Inflammatory macrophage treated with lipopolysaccharide for 4 hours (primary cell): ENCODE data around the gene SIRT7.

Experiments used
- DNase-seq: peaks from one replicate; pipeline ENCODE4 v3.0.0-alpha.2; 2020

Gene SIRT7

GRCh38 chr17:81885454-81885853 lies 32.5 kb downstream of the SIRT7 start:
- no peak for DNase-seq

DNA sequence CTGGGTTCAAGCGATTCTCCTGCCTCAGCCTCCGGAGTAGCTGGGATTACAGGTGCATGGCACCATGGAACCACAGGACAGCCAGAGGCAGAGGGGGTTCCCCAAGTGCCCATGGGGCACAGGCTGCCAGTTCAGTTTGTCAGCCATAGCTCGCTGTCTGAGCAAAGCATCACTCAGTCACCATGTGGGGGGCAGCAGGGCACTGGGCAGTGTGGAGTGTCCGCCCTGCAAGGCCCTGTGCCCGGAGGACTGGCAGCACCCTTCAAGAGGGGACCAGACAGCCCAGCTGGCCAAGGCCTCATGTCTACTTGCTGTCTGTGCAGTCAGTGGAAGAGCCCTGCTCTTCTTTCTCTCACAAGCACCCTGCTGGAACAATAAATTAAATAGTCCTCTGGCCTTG lies 33.0 kb downstream of the SIRT7 start:
- no peak for DNase-seq

- DNase-seq, result no peak
These were observed 33.5 kb downstream of the SIRT7 start for GRCh38 chr17:81884520-81884919.

DNA sequence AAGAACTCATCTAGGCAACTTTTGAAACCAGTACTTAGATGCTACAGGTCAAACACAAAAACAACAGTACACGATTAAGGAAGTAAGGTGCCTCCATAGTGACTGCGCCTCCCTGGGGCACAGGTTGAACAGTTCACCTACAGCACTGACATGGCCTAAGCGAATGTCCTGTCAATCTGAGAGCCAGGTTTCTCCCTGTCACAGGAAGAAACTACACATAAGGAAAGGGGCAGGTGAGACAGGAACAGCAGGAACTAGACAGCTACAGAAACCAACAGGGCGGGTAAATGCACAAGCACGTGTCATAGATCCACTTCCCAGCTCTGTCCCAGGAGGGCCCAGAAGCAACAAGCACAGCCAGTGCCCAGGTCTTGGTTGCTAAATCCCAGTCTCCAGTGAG lies 38.9 kb downstream of the SIRT7 start:
- no peak for DNase-seq

DNA sequence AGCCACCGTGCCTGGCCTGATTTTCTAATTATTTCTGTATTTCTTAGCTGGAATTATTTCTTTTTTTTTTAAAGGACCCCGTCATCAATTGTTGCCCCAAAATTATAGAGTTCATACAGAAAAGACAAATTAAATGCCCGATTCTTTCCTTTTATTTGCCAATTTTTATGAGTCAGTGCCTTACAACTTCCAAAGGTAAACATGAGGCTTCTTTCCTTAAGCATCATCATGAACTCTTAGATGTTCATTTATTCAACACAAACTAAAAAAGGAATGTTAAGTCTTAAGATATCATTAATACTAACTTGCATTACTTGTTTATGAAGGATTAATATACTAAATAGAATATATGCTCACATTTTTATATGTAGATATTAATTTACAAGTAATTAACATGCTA lies 39.7 kb downstream of the SIRT7 start:
- DNase-seq, result no peak

DNA sequence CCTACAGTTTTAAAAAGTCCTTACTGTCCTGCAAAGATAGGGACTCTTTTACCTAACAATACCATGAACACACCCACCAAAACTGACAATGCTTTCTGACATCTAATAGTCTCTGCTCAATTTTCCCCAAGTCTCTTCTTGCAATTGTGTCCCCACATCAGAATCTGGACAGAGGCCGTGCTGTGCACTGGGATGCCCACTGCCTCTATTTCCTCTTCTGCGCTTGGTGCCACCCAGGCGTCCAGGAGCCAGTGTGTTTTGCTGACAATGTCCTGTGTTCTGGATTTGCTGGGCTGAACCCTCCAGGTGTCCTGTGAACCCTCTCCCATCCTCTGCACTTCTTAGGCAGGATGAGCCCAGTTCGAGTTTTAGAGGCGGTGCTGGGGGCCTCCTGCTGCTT lies 40.4 kb downstream of the SIRT7 start:
- no peak for DNase-seq

DNA sequence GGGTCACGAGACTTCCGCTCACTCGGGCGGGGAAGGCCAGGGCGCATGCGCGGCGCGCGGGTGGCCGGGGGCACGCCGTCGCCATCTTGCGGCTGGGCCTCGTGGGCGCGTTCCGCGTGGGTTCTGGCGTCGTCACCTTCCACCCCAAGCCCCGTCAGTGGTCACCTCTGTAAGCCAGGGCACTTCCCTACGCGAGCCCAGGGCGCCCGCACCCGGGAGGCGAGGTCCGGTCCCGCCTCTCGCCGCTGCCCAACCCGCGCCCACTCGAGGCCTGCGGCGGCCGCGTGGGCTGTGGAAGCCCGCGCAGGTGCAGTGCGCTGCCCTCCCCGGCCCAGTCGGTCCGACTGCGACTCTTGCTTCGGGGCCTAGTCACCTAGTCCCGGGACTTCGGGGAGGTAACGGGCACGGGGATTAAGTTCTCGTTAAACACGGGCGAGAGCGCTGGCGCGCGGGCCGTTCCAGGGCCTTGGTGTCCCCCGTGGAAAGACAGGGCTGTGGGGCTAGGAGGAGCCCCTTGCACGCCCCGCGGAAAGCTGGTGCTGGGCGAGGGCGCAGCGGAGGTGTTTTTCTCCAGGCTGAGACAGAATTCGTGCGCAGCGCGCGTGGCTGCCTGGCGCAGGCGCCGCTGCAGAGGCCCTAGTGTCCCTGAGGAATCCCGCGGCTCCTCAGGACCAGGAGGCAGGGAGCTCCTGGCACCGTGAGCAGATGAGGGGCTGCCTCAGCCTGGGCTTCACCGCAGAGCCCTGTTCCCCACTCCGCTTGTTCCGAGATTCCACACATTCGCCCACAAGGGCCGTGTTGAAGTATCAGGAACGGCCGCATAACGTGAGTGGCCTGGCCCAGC lies 46.4 kb downstream of the SIRT7 start:
- peak; percentile 94 for DNase-seq

- no peak for DNase-seq
These were observed 47.0 kb downstream of the SIRT7 start, which contains the start of gene ARHGDIA for GRCh38 chr17:81870981-81871386. Gene ARHGDIA, minus strand, starts transcription at chr17:81871337. Its CDS starts 1,407 bp downstream, at chr17:81869930.

DNA sequence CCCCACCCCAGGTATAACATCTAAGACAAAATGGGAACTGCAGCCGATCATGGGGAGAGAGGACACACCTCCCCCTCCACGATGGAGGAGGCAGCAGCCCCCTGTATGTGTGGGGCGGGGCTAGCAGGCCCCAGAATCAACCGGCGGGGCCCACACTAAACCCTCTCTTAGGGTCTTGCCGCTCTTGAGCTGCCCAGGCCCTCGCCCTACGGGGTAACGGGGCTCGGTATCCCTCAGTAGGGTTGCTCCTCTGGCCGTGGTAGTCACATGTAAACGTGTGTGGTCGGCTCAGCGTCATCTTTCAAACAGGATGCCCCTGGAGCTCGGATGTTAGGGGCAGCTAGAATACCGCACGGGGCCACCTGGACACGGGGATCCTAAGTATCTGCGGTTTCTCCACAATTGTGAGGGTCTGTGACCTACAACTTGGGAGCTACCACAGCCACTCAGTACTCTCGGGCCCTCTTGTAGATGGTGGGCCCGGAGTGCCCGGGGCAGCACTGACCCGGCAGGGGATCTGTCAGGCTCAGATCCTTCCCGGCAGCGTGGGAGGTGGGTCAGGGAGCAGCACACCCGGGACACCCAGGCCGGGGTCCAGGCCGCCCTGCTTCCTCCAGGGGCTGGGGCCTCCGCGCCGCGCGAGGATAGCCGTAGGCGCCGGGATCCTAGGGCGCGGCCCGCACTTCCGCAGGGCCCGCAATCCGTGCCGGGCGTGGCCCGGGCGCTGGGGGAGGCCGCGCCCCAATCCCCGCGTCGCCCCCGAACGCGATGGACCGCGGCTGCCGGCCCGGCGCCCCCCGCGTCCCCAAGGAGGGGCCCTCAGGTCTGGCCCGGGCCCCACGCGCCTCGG lies 47.6 kb downstream of the SIRT7 start:
- DNase-seq, result peak; percentile 54

GRCh38 chr17:81869221-81870130 lies 48.5 kb downstream of the SIRT7 start:
- DNase-seq, result no peak

DNA sequence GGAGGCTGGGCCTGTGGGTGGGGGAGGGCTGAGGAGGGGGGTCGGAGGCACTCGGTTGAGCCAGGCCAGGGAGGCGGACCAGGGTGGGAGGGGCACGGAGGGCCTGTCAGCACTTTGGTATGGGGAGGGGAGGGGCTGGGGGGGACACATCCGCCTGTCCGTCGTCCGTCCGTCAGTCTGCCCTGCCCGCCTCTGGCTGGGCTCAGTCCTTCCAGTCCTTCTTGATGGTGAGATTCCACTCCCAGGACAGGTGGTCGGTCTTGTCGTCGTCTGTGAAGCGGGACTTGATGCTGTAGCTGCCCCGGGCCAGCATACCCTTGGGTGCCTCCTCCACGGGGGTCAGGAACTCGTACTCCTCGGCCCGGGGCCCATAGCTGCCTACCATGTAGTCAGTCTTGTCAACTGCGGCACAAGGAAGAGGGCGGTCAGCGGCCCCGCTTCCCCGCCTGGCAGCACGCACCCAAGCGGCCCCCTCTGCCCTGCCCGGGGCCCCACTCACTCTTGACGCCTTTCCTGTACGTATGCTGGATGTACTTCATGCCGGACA lies 49.2 kb downstream of the SIRT7 start:
- DNase-seq, result no peak

- DNase-seq, result no peak
These were observed 49.8 kb downstream of the SIRT7 start for GRCh38 chr17:81867991-81868673.

DNA sequence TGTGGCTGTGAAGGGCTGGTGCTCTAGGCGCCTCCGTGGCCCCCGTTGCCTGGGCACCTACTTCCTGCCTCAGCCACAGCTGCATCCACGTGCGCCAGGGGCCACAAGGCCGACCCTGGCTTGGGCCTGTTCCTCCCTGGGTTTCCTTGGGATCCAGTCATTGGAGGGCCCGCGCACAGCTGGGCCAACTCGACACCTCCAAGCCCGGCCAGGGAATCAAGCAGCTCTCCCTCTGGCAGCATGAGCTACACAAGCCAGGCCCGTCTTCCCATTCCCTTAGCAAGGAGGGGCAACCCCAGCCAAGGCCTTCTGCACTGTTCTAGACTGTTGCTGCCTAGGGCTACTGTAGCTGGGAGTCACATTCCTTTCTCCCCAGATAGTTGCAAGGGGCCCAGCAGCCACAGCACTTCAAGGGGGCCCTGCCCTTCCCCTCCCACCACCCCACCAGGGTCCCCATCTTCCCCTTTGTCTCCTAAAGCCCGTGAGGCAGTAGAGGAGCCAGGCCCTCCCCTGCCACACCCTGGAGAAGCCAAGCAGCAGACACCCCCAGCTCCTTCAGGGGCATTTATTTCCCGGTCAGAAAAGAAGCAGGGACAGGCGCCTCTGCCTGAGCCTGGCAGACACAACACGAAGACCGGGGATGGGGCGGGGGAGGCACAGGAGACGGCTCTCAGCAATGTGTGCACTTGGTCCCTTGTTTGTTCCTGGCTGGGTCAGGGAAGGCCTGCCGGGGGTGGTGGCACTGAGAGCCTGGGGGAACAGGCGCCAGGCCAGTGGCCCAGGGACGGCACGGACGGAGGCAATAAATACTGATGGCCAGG lies 50.6 kb downstream of the SIRT7 start:
- DNase-seq, result no peak

DNA sequence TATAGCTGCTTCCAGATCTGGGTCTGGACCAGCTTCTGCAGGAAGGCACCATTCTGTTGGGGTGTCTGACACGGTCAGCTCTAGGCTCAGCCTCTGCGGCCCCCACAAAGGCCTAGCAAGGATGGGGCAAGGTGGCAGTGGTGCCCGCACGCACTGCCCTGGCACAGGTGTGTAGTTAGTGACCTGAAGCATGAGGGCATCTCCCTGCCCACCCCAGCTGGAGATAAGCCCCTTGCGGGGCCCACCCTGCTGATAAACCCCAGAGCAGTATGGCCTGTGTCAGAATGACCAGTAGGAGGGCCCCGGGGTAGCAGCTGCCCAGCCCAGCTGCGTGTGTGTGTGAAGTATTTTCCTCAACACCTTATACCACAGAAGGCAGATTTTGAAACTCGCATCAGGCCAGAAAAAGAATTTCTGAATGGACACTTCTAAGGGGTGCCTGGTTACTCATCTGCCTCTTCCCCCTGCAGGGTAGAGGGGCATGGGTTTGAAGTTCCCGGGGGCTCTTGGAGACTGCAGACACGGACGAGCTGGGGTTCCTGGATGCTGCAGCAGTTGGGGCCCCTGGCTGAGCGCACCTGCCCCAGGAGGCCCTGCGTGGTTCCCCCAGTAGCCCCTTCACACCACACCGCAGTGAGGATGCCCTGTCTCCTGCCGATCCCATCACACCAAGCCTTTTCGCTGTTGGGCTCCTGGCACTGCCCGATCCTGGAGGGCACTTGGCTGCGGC lies 51.4 kb downstream of the SIRT7 start:
- no peak for DNase-seq

- no peak for DNase-seq
These were observed 52.1 kb downstream of the SIRT7 start for GRCh38 chr17:81865733-81866439.

DNA sequence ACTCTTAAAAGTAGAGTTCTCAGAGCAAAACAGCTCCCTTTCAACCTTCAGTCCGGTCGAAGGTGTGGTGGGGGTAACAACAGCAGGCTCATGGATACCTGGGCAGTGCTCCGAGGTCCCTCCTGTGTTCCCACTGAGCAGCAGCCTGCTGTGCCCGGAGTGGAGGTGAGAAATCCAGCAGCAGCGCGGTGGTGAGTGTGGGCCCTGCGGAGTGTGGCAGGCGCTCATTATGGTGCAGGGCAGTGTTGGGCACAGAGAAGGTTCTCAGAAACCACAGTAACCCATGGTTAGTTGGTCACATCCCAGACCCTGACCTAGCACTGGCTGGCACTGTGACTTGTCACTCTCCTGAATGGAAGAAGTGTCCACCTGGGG lies 52.6 kb downstream of the SIRT7 start:
- no peak for DNase-seq

DNA sequence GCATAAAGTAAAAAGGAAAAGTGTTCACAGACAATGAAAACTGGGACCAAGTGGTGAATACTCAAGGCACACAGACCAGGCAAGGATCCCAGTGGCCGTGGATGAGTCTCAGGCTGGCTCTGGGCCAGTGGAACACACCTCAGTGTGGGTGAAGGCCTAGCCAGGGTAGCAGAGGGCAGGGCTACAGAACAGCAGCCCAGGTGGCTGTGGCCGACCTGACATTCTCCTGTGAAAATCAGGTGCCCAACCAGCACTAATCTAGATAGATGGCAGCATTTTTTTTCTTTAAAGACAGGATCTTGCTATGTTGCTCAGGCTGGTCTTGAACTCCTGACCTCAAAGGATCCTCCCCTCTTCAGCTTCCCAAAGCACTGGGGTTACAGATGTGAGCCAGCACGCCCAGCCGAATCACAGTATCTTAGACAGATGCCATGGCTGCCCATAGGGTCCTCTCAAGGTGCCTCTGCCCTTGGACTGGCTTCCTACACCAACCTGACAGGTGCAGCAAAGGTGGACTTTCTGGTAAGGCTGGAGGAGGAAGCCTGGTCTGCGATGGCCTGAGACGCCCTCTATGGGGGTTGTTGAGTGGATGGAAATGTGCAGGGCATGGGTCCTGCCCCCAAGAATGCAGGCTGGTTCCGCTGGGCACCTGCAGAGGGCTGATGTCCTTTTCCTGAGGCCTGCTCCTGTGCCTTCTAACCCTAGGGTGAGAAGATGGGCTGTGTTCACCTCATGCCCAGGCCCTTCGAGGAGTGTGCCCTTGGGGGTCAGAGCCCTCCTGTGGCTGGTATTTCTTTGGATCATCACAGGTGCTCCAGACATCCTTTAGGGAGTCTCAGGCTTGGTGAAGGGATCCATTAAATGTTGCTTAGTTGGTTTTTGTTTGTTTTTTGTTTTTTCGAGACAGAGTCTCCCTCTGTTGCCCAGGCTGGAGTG lies 53.9 kb downstream of the SIRT7 start:
- no peak for DNase-seq

- no peak for DNase-seq
These were observed 54.8 kb downstream of the SIRT7 start for GRCh38 chr17:81863123-81863675.
